Omental fat pad (tissue), 4 donors: Measurements from ENCODE around the gene DPH5. TPM values are rescaled to one million over a fixed set of nuclear protein-coding genes. Genes with fewer than 3 reads are reported as not detected.

Source experiments
- ATAC-seq: fragments of 150-250 bp; one replicate; pipeline ENCODE4 v1.9.1; 2016; ENCODE audit warnings: mild to moderate bottlenecking, moderate library complexity; ENCODE audit not compliant: low FRiP score
- DNase-seq: peaks from one replicate; pipeline ENCODE4 v3.0.0-alpha.2; 2019; ENCODE audit warnings: low spot score
- CTCF ChIP-seq, 3 donors: fragments of 450-650 bp; IDR thresholded peaks; one replicate each; pipeline ENCODE4 v1.5.1; 2016 to 2017; ENCODE audit warnings: antibody characterized with exemption in 3 of 3, mild to moderate bottlenecking in 3 of 3, moderate library complexity in 2 of 3
- total RNA-seq, 4 donors: library from RNA; depleted of rRNA; stranded (reverse); fragments of >200 nt; gene quantifications; one replicate each; pipeline ENCODE4 v1.1.0, GENCODE V29; 2016

DPH5 gene
- total RNA-seq, 4 donors from 2014 or later: 8.8 to 35.3 (median 15.8) TPM

GRCh38 chr1:101022294-101022693, 3.3 kb downstream of the DPH5 start:
- DNase-seq: no peak
- no peak for ATAC-seq
- TF ChIP-seq CTCF (IDR thresholded peaks at IDR 0.05): no peak

GRCh38 chr1:101017448-101017847, 8.1 kb downstream of the DPH5 start:
- DNase-seq (no peak), ATAC-seq (no peak)
- TF ChIP-seq CTCF (IDR thresholded peaks at IDR 0.05): no peak

GRCh38 chr1:101013776-101014175, 11.8 kb downstream of the DPH5 start:
- no peak for DNase-seq
- no peak for ATAC-seq
- TF ChIP-seq CTCF (IDR thresholded peaks at IDR 0.05): no peak

GRCh38 chr1:101008229-101008834, 17.3 kb downstream of the DPH5 start:
- DNase-seq: no peak
- no peak for ATAC-seq
- no peak for TF ChIP-seq CTCF (IDR thresholded peaks at IDR 0.05)

- no peak for TF ChIP-seq CTCF (IDR thresholded peaks at IDR 0.05)
- no peak for DNase-seq
- ATAC-seq: no peak
Measured at GRCh38 chr1:101006553-101006952, 19.0 kb downstream of the DPH5 start.

GRCh38 chr1:101005871-101006270, 19.7 kb downstream of the DPH5 start:
- ATAC-seq (no peak), DNase-seq (no peak)
- TF ChIP-seq CTCF (IDR thresholded peaks at IDR 0.05): no peak

- TF ChIP-seq CTCF (IDR thresholded peaks at IDR 0.05): no peak
- no peak for ATAC-seq
- DNase-seq: no peak
Measured at GRCh38 chr1:101005183-101005582, 20.4 kb downstream of the DPH5 start.
